ACC112 (cell line): ENCODE measurements around the gene RUSF1.

ENCODE experiments used
- H2AFZ ChIP-seq: fragments of 200-600 bp; sonication (generic); one replicate; pipeline ENCODE4 v1.6.0; 2017; ENCODE audit warnings: antibody characterized with exemption, low read length; ENCODE audit not compliant: unreplicated experiment
- H3K27ac ChIP-seq: fragments of 200-600 bp; sonication (generic); 2 replicates; pipeline ENCODE4 v1.5.1; 2014; ENCODE audit warnings: low read depth, mild to moderate bottlenecking, antibody characterized with exemption, low read length, moderate library complexity
- H3K27me3 ChIP-seq: fragments of 200-600 bp; sonication (generic); 2 replicates; pipeline ENCODE4 v1.6.1; 2014; ENCODE audit warnings: mild to moderate bottlenecking, antibody characterized with exemption, low read length, moderate library complexity, mixed read lengths; ENCODE audit not compliant: insufficient read depth
- H3K36me3 ChIP-seq: fragments of 200-600 bp; sonication (generic); 2 replicates; pipeline ENCODE4 v1.6.1; 2016; ENCODE audit warnings: mild to moderate bottlenecking, antibody characterized with exemption, low read length, moderate library complexity, mixed read lengths; ENCODE audit not compliant: insufficient read depth
- H3K4me1 ChIP-seq: fragments of 200-600 bp; sonication (generic); one replicate; pipeline ENCODE4 v1.6.1; 2016; ENCODE audit warnings: low read length, mixed read lengths; ENCODE audit not compliant: insufficient read depth, unreplicated experiment, control insufficient read depth
- H3K4me3 ChIP-seq: fragments of 200-600 bp; sonication (generic); 2 replicates; pipeline ENCODE4 v1.5.1; 2014; ENCODE audit warnings: mild to moderate bottlenecking, low read depth, low read length
- H3K79me2 ChIP-seq: fragments of 200-600 bp; sonication (generic); one replicate; pipeline ENCODE4 v1.6.0; 2016; ENCODE audit warnings: low read length; ENCODE audit not compliant: control insufficient read depth, unreplicated experiment, insufficient read depth

The RUSF1 gene

DNA sequence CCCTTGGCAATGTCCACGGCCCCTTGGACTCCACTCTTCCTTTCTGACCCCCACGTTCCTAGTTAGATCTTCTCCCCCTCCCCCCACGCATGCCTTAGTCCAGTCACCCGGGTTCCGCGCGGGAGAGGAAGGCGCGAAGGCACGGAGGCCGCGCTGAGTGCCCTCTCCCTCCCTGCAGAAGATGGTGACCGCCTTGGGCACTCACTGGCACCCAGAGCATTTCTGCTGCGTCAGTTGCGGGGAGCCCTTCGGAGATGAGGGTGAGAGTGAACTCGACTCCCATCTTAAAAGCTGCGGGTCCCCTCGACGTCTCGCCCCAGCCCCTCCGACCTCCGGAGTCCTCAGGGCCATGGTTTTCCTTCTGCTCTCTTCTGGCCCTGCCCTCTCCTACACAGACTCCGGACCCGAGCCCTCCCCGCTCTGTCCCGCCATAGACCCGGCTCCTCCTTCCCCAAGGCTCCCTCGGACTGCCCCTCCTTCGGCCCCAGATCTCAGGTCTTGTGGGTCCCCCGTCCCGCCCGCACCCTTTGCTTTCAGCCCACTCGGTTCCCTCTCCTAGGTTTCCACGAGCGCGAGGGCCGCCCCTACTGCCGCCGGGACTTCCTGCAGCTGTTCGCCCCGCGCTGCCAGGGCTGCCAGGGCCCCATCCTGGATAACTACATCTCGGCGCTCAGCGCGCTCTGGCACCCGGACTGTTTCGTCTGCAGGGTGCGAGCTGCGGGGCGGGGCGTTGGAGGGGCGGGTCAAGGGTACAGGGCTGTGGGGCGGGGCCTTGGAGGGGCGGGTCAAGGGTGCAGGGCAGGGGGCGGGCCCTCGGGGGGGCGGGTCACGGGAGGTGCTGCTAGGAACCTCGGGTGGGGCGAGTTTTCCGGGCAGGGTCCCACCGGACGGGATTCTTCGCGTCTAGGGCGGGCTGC, 31.6 kb downstream of the RUSF1 start:
- Histone ChIP-seq H3K27ac (no peak overlapping the region), H3K79me2 (peaks cover 11% of the 10 kb centered on the region), H3K36me3 (peaks cover 47% of the 10 kb centered on the region), H2AFZ (no peak overlapping the region), H3K27me3 (no peaks in the 10 kb centered on the region), H3K4me3 (no peak overlapping the region), H3K4me1 (peaks cover 14% of the 10 kb centered on the region)

DNA sequence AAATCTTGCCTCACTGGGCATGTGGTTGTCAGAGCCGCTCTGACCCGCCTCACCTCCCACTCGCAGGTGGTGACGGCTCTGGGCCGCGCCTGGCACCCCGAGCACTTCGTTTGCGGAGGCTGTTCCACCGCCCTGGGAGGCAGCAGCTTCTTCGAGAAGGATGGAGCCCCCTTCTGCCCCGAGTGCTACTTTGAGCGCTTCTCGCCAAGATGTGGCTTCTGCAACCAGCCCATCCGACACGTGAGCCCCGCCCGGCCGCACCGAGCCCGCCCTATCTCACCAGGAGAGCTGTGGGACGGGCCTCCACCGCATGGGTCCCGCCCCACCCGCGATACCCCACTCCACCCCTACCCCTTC, 32.3 kb downstream of the RUSF1 start:
- H3K27ac ChIP-seq = no peak overlapping the region
- H3K4me3 ChIP-seq = no peak overlapping the region
- H3K4me1 ChIP-seq = peaks cover 20% of the 10 kb centered on the region
- H3K79me2 ChIP-seq = peaks cover 16% of the 10 kb centered on the region
- H3K27me3 ChIP-seq = no peaks in the 10 kb centered on the region
- H2AFZ ChIP-seq = no peak overlapping the region
- peaks cover 47% of the 10 kb centered on the region for H3K36me3 ChIP-seq

DNA sequence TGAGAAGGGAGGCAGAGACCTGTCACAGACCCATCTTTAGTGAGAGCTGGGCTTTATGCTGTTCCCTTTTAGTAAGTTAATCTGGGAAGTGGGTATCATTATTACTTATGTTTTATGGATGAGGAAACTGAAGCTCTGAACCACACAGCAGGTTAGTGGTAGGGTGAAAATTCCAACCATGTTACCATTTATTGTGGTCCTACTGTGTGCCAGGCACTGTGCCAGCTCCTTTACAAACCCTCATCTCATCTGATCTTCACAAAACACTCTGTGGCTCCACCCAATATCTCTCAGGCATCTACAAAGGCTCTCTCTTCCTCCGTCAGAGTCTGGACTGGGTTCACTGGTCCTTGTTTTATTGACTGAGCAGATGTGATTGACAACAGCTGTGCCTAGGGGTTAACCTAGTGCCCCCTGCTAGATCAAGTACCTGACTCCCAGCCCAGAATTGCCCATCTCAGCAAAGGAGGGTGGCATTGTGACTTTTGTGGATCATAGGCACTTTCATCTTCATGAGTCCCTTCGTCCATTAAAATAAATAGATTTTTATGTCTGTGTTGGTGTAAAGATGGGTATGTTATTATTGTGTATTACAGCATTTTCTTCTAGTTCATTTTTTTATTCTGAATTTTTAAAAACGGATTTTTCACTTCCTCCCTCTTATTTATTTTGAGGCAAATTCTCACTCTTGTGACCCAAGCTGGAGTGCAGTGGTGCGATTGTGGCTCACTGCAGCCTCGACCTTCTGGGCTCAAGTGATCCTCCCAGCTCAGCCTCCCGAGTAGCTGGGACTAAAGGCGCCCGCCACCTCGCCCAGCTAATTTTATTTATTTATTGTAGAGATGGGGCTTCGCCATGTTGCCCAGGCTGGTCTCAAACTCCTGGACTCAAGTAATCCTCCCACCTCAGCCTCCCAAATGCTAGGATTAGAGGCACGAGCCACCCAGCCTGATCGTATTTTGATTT, 33.1 kb downstream of the RUSF1 start:
- Histone ChIP-seq H3K4me3 (no peak overlapping the region), H3K79me2 (peaks cover 18% of the 10 kb centered on the region), H3K27me3 (no peaks in the 10 kb centered on the region), H3K27ac (peak overlapping the region; percentile 25; the same call in 1 of the 2 replicates), H3K4me1 (peaks cover 26% of the 10 kb centered on the region), H2AFZ (no peak overlapping the region), H3K36me3 (peaks cover 47% of the 10 kb centered on the region)

- H3K27ac ChIP-seq = peak overlapping the region; percentile 25; the same call in 1 of the 2 replicates
- peaks cover 47% of the 10 kb centered on the region for H3K36me3 ChIP-seq
- H3K27me3 ChIP-seq = no peaks in the 10 kb centered on the region
- H2AFZ ChIP-seq = no peak overlapping the region
- no peak overlapping the region for H3K4me3 ChIP-seq
- H3K79me2 ChIP-seq = peaks cover 18% of the 10 kb centered on the region
- H3K4me1 ChIP-seq = peaks cover 26% of the 10 kb centered on the region
Measured at GRCh38 chr16:31474173-31474714, 33.9 kb downstream of the RUSF1 start.

DNA sequence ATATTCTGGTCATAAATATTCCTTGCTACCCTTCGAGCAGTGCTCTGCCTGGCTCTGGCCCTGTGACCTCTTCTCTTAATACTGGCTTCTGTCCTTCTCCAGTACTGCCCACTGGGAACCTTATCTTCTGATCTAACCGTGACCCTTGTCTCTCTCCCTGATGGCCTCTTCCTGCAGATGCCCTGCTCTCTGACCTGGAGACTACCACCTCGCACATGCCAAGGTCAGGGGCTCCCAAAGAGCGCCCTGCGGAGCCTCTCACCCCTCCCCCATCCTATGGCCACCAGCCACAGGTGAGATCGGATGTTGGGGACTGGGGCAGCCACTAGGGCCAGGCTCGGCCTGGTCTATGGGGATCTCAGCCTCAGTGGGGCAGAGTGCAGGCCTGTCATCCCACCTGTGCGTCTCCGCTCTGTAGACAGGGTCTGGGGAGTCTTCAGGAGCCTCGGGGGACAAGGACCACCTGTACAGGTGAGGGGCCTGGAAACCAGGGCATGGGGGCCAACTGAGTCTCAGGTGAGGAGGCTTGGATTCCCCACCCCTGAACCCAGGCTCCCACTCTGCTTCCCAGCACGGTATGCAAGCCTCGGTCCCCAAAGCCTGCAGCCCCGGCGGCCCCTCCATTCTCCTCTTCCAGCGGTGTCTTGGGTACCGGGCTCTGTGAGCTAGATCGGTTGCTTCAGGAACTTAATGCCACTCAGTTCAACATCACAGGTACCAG, 34.8 kb downstream of the RUSF1 start:
- Histone ChIP-seq H3K4me3 (peak overlapping the region; percentile 37; the same call in 1 of the 2 replicates), H3K4me1 (peaks cover 26% of the 10 kb centered on the region), H3K27ac (peak overlapping the region; percentile 25; the same call in 1 of the 2 replicates), H2AFZ (no peak overlapping the region), H3K27me3 (no peaks in the 10 kb centered on the region), H3K79me2 (peaks cover 18% of the 10 kb centered on the region), H3K36me3 (peaks cover 42% of the 10 kb centered on the region)

- peaks cover 26% of the 10 kb centered on the region for H3K4me1 ChIP-seq
- peaks cover 18% of the 10 kb centered on the region for H3K79me2 ChIP-seq
- no peaks in the 10 kb centered on the region for H3K27me3 ChIP-seq
- peak overlapping the region; percentile 61 for H2AFZ ChIP-seq
- peak overlapping the region; percentile 86 for H3K27ac ChIP-seq
- peaks cover 37% of the 10 kb centered on the region for H3K36me3 ChIP-seq
- peak overlapping the region; percentile 93 for H3K4me3 ChIP-seq
Measured at GRCh38 chr16:31472709-31473203, 35.4 kb downstream of the RUSF1 start.

GRCh38 chr16:31471875-31472708, 36.1 kb downstream of the RUSF1 start, which contains the start of gene TGFB1I1:
Gene TGFB1I1 (plus strand): TSS chr16:31472152. CDS start chr16:31472189, 37 bp downstream.
- peak within 1 kb of the TSS; percentile 61 for H2AFZ ChIP-seq
- H3K4me3 ChIP-seq = peak within 1 kb of the TSS; percentile 93
- H3K27ac ChIP-seq = peak within 1 kb of the TSS; percentile 86
- H3K36me3 ChIP-seq = peaks cover 30% of the 10 kb centered on the region
- no peaks in the 10 kb centered on the region for H3K27me3 ChIP-seq
- peaks cover 18% of the 10 kb centered on the region for H3K79me2 ChIP-seq
- H3K4me1 ChIP-seq = peaks cover 31% of the 10 kb centered on the region

DNA sequence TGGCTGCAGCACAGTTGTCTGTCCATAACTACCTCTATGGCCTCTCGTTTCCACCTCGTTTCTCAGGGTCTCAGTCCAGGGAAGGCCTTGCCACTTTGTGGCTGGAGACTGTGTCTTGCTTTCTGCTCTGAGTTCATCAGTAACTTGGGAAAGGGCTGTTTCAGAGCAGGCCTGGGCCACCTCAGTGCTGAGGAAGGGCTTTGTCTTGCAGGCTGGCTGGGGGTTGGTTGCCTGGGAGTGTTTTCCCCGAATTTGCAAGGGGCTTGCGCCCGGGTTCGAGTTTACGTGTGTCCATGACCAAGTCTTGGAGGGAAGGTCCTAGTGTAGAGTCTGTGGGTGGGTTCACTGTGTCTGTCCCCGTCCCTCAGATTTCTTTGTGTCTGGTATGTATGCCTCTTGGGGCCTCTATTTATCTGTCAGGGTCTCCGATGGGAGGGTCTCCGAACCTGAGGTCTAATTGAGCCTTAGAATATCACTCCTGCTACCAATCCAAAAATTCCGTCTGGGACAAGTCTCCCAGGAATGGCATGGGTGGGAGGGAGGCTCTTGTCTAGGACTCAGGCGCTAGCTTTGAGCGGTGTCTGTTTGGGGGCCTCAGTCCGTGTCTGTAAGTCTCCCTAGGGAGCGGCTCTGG, 36.8 kb downstream of the RUSF1 start:
- Histone ChIP-seq H3K79me2 (peaks cover 18% of the 10 kb centered on the region), H3K4me3 (peak overlapping the region; percentile 93), H3K27me3 (no peaks in the 10 kb centered on the region), H3K4me1 (peaks cover 35% of the 10 kb centered on the region), H3K36me3 (peaks cover 25% of the 10 kb centered on the region), H3K27ac (peak overlapping the region; percentile 86), H2AFZ (peak overlapping the region; percentile 36)

GRCh38 chr16:31470615-31471014, 37.6 kb downstream of the RUSF1 start:
- no peak overlapping the region for H3K27ac ChIP-seq
- peak overlapping the region; percentile 93 for H3K4me3 ChIP-seq
- no peaks in the 10 kb centered on the region for H3K27me3 ChIP-seq
- no peak overlapping the region for H2AFZ ChIP-seq
- H3K4me1 ChIP-seq = peaks cover 35% of the 10 kb centered on the region
- H3K36me3 ChIP-seq = peaks cover 17% of the 10 kb centered on the region
- H3K79me2 ChIP-seq = peaks cover 18% of the 10 kb centered on the region
